Hippocampal formation (tissue), 2 donors: ENCODE results near the gene FUZ.

Experiments used
- DNase-seq, 2 donors: peaks; one replicate each; lab custom pipeline; 2025; lab: John Stamatoyannopoulos, UW

Gene FUZ

GRCh38 chr19:49807058-49807903 is 5.8 kb downstream of the FUZ start:
- no peak for DNase-seq

GRCh38 chr19:49806620-49806959 is 6.5 kb downstream of the FUZ start:
- DNase-seq: no peak

- DNase-seq: no peak
Measured at GRCh38 chr19:49805822-49806619, 7.1 kb downstream of the FUZ start.

GRCh38 chr19:49803529-49803856 is 9.6 kb downstream of the FUZ start:
- DNase-seq: no peak

GRCh38 chr19:49802836-49803528 is 10.1 kb downstream of the FUZ start:
- DNase-seq: no peak

GRCh38 chr19:49801966-49802661 is 11.0 kb downstream of the FUZ start:
- peak; percentile 83 for DNase-seq

- DNase-seq: no peak
Measured at GRCh38 chr19:49801401-49801888, 11.6 kb downstream of the FUZ start.

- no peak for DNase-seq
Measured at GRCh38 chr19:49800771-49801170, 12.3 kb downstream of the FUZ start.

GRCh38 chr19:49799798-49800376 is 13.2 kb downstream of the FUZ start:
- DNase-seq: no peak

- DNase-seq: no peak
Measured at GRCh38 chr19:49799271-49799797, 13.8 kb downstream of the FUZ start.

GRCh38 chr19:49798574-49798973 is 14.5 kb downstream of the FUZ start:
- DNase-seq: no peak

GRCh38 chr19:49795615-49796014 is 17.5 kb downstream of the FUZ start:
- DNase-seq: no peak

GRCh38 chr19:49793561-49793840 is 19.6 kb downstream of the FUZ start:
- DNase-seq: no peak

GRCh38 chr19:49792829-49793560 is 20.1 kb downstream of the FUZ start:
- DNase-seq: no peak

GRCh38 chr19:49791776-49792445 is 21.2 kb downstream of the FUZ start:
- no peak for DNase-seq

- DNase-seq: no peak
Measured at GRCh38 chr19:49790866-49791265, 22.2 kb downstream of the FUZ start.

GRCh38 chr19:49788857-49789256 is 24.2 kb downstream of the FUZ start:
- DNase-seq: no peak

GRCh38 chr19:49787746-49788145 is 25.3 kb downstream of the FUZ start:
- DNase-seq: no peak

GRCh38 chr19:49786376-49786820 is 26.7 kb downstream of the FUZ start:
- DNase-seq: no peak

GRCh38 chr19:49782515-49782914 is 30.6 kb downstream of the FUZ start:
- no peak for DNase-seq
